Endothelial cell of umbilical vein (primary cell): ENCODE measurements around the gene SKIC8. TPM values are rescaled to one million over a fixed set of nuclear protein-coding genes. Genes with fewer than 3 reads are reported as not detected.

Source experiments
- BruUV-seq: library from RNA; stranded (reverse); fragments of 400-500 nt; replicated peaks from 2 replicates; lab custom pipeline; 2021; lab: Mats Ljungman, UMichigan
- CTCF ChIA-PET: fragments of 300-600, 350-600 bp; sonication (Branson Sonifier 250); formaldehyde crosslinking; loops from one replicate; lab custom pipeline; 2021; ENCODE audit warnings: antibody characterized with exemption, inconsistent platforms; lab: Charles Lee
- POLR2A ChIA-PET: fragments of 300-600, 350-600 bp; sonication (Branson Sonifier 250); formaldehyde crosslinking; loops from one replicate; lab custom pipeline; 2021; ENCODE audit warnings: antibody characterized with exemption, inconsistent platforms; lab: Charles Lee
- DNase-seq: peaks from one replicate; pipeline ENCODE4 v3.0.0-alpha.2; 2011; ENCODE audit warnings: low read depth, low spot score
- FAIRE-seq: peaks from 2 replicates; lab custom pipeline; 2011; peaks lifted over from hg19 to GRCh38; lab: Jason Lieb, UNC
- H2AFZ ChIP-seq: 2 replicates; pipeline ENCODE4 v1.6.0; 2012; ENCODE audit warnings: low read depth, low read length, control low read depth, inconsistent platforms
- H3K27ac ChIP-seq: 2 replicates; pipeline ENCODE4 v1.5.1; 2011; ENCODE audit warnings: low read depth, mild to moderate bottlenecking, control low read depth, low read length, moderate library complexity; ENCODE audit not compliant: insufficient read depth
- H3K27me3 ChIP-seq, 2 experiments: 2 replicates each; pipeline versions ENCODE4 v1.6.0 to v1.6.1; 2011; ENCODE audit warnings: low read length in 2 of 2, mixed read lengths in 1 of 2; ENCODE audit not compliant: control insufficient read depth in 2 of 2, insufficient read depth in 2 of 2
- H3K36me3 ChIP-seq, 2 experiments: 2 replicates in 1 of 2; 3 replicates in 1 of 2; pipeline ENCODE4 v1.5.1; 2011; ENCODE audit warnings: low read length in 2 of 2, mild to moderate bottlenecking in 1 of 2, moderate library complexity in 1 of 2; ENCODE audit not compliant: control insufficient read depth in 2 of 2, insufficient read depth in 2 of 2; ENCODE audit errors: extremely low read depth in 1 of 2
- H3K4me1 ChIP-seq: 3 replicates; pipeline ENCODE4 v1.5.1; 2011; ENCODE audit warnings: mild to moderate bottlenecking, low read length; ENCODE audit not compliant: control insufficient read depth, insufficient read depth; ENCODE audit errors: extremely low read depth
- H3K4me2 ChIP-seq: 2 replicates; pipeline ENCODE4 v1.6.1; 2011; ENCODE audit warnings: low read length, control low read depth, mixed read lengths; ENCODE audit not compliant: insufficient read depth
- H3K4me3 ChIP-seq, 3 experiments: fragments of 200-600 bp in 1 of 3; sonication (generic), shearing (Covaris generic) in 1 of 3; replicated peaks in 1 of 3; 2 replicates each; pipeline ENCODE4 v1.5.1; 2011 to 2016; ENCODE audit warnings: control low read depth in 3 of 3, low read length in 3 of 3, mild to moderate bottlenecking in 2 of 3, inconsistent platforms in 1 of 3, low read depth in 1 of 3, moderate library complexity in 1 of 3; ENCODE audit not compliant: insufficient read depth in 1 of 3
- H3K79me2 ChIP-seq: 2 replicates; pipeline ENCODE4 v1.6.0; 2012; ENCODE audit warnings: low read length, inconsistent platforms; ENCODE audit not compliant: control insufficient read depth, insufficient read depth
- H3K9ac ChIP-seq: replicated peaks from 2 replicates; pipeline ENCODE3; 2011; ENCODE audit warnings: low read length, control low read depth; ENCODE audit not compliant: insufficient read depth; ENCODE audit errors: extremely low read depth
- H3K9me1 ChIP-seq: replicated peaks from 3 replicates; pipeline ENCODE4 v1.6.0; 2011; ENCODE audit warnings: mild to moderate bottlenecking, low read length; ENCODE audit not compliant: control insufficient read depth, insufficient read depth; ENCODE audit errors: extremely low read depth
- H3K9me3 ChIP-seq: replicated peaks from 2 replicates; pipeline ENCODE4 v1.5.1; 2012; ENCODE audit warnings: low read length, inconsistent platforms; ENCODE audit not compliant: control insufficient read depth, insufficient read depth
- H4K20me1 ChIP-seq: replicated peaks from 2 replicates; pipeline ENCODE3; 2011; ENCODE audit warnings: mild to moderate bottlenecking, low read length; ENCODE audit not compliant: control insufficient read depth, insufficient read depth; ENCODE audit errors: extremely low read depth
- EZH2 ChIP-seq: IDR thresholded peaks from 2 replicates; pipeline ENCODE4 v1.6.1; 2012; ENCODE audit warnings: borderline replicate concordance, low read depth, mild to moderate bottlenecking, moderate library complexity, low read length, inconsistent platforms; ENCODE audit not compliant: severe bottlenecking
- FOS ChIP-seq: IDR thresholded peaks from 2 replicates; pipeline ENCODE4 v1.6.1; 2011; ENCODE audit warnings: mild to moderate bottlenecking, low read length, moderate library complexity, borderline replicate concordance; ENCODE audit not compliant: insufficient read depth
- JUN ChIP-seq: IDR thresholded peaks from 2 replicates; pipeline ENCODE4 v1.6.1; 2011; ENCODE audit warnings: borderline replicate concordance, low read depth; ENCODE audit not compliant: insufficient read length, insufficient read depth
- POLR2AphosphoS5 ChIP-seq: IDR thresholded peaks from 2 replicates; pipeline ENCODE4 v1.6.1; 2012; ENCODE audit warnings: low read depth, mild to moderate bottlenecking, control low read depth, low read length, moderate library complexity; ENCODE audit not compliant: insufficient read depth
- dilution Hi-C: fragments of 300-500 bp; cut with MboI; formaldehyde crosslinking; loops from one replicate; pipeline ENCODE4 v1.15.0; 2019; ENCODE audit warnings: low sequenced_read_pairs; ENCODE audit not compliant: extremely low pct_ligation_motif_present
- intact Hi-C: fragments of 100-400 bp; cut with micrococcal nuclease; formaldehyde crosslinking; loops from one replicate; pipeline ENCODE4 v1.10.0; 2022
- polyA plus RNA-seq, 4 experiments: library from polyadenylated mRNA; depleted of rRNA in 3 of 4; stranded (reverse) in 3 of 4; unstranded in 1 of 4; fragments of >200 nt; gene quantifications; 2 replicates each; pipeline versions ENCODE4 v1.2.1 to v1.2.3, GENCODE V29; 2011 to 2012; ENCODE audit warnings: missing spikeins in 1 of 4
- total RNA-seq: library from RNA; stranded (reverse); gene quantifications from 2 replicates; pipeline ENCODE4 v1.2.3, GENCODE V29; 2021

Gene SKIC8
- total and polyA plus RNA-seq, 2 donors (not counting 3 experiments of a cell fraction or from before 2014, with no cell fraction given) = 49.7 to 95.0 TPM

DNA sequence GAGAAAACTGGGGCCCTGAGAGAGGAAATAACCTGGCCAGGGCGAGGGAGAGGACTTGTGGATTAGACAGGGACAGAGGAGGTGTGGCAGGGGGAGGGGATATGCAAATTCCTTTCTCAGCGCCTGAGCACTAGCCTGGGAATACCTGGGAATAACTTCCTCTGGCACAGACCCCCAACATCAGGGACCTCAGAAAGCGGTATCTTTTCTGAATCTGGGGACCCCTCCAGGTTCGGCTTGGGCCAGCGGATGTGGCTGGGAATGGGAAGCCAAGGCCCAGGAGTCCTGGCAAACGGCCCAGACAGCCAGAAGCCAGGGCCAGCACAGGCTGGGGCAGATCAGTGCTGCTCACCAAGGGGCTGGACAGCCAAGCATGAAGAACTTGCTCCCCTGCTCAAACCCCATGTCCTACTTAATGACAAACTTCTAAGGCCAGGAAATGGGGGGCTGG, 55.9 kb downstream of the SKIC8 start:
- no peak overlapping the region for H3K4me2 ChIP-seq
- intact Hi-C loops (no loop called here), dilution Hi-C loops (no loop called here)
- no peaks in the 10 kb centered on the region for H3K4me1 ChIP-seq
- H3K27me3 ChIP-seq = peaks cover 0 to 4% of the 10 kb centered on the region in 2 experiments
- no peak for TF ChIP-seq EZH2
- TF ChIP-seq POLR2AphosphoS5 = no peak
- no peak for TF ChIP-seq JUN
- no peak for TF ChIP-seq FOS
- H3K79me2 ChIP-seq = no peaks in the 10 kb centered on the region
- ChIA-PET POLR2A (no interaction called here), CTCF (interaction anchor here (1.1 to 10.1 kb wide), 2 partner anchors 133 to 285 kb away, joined by 3 to 237 read pairs; no protein-coding TSS in a partner anchor)
- H3K9me3 ChIP-seq = no peaks in the 10 kb centered on the region
- no peak overlapping the region for H3K4me3 ChIP-seq
- DNase-seq (no peak), FAIRE-seq (no peak)
- H3K36me3 ChIP-seq = no peaks in the 10 kb centered on the region
- H3K9me1 ChIP-seq = no peaks in the 10 kb centered on the region
- H4K20me1 ChIP-seq = no peaks in the 10 kb centered on the region
- BruUV-seq = no TSS peak
- no peak overlapping the region for H3K27ac ChIP-seq
- no peak overlapping the region for H2AFZ ChIP-seq
- H3K9ac ChIP-seq = no peak overlapping the region

DNA sequence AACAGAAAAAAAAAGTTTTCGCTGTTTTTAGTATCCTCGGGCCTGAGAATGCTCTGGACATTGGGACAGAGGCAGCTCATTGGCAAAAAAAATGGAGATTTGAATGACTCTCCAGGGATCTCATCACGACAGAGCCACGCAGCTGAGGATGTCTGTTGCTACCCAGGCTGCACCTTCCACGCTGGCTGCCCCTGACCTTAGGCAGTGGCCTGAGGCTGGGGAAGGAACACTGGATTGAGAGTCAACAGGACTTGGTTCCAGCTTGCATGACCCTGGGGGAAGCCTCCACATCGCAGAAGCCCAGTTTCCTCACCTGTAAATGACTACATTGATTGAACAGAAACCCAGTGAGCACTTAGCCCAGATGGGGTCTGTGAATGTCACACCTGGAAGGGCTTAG, 56.4 kb downstream of the SKIC8 start:
- Histone ChIP-seq H3K4me2 (no peak overlapping the region), H2AFZ (no peak overlapping the region), H3K27ac (no peak overlapping the region), H3K9me3 (no peaks in the 10 kb centered on the region), H3K4me1 (no peaks in the 10 kb centered on the region), H3K4me3 (no peak overlapping the region), H3K36me3 (no peaks in the 10 kb centered on the region), H3K27me3 (peaks cover 0 to 4% of the 10 kb centered on the region in 2 experiments), H3K79me2 (no peaks in the 10 kb centered on the region), H4K20me1 (no peaks in the 10 kb centered on the region), H3K9ac (no peak overlapping the region), H3K9me1 (no peaks in the 10 kb centered on the region)
- no peak for DNase-seq
- no peak for TF ChIP-seq FOS
- TF ChIP-seq EZH2 = no peak
- no TSS peak for BruUV-seq
- ChIA-PET CTCF (interaction anchor here (4.4 to 10.1 kb wide), 2 partner anchors 15 to 133 kb away, joined by 17 to 237 read pairs; no protein-coding TSS in a partner anchor), POLR2A (no interaction called here)
- dilution Hi-C loops = no loop called here
- intact Hi-C loops = no loop called here
- no peak for FAIRE-seq
